ENCODE results near the gene USP31.

The USP31 gene, protein sequence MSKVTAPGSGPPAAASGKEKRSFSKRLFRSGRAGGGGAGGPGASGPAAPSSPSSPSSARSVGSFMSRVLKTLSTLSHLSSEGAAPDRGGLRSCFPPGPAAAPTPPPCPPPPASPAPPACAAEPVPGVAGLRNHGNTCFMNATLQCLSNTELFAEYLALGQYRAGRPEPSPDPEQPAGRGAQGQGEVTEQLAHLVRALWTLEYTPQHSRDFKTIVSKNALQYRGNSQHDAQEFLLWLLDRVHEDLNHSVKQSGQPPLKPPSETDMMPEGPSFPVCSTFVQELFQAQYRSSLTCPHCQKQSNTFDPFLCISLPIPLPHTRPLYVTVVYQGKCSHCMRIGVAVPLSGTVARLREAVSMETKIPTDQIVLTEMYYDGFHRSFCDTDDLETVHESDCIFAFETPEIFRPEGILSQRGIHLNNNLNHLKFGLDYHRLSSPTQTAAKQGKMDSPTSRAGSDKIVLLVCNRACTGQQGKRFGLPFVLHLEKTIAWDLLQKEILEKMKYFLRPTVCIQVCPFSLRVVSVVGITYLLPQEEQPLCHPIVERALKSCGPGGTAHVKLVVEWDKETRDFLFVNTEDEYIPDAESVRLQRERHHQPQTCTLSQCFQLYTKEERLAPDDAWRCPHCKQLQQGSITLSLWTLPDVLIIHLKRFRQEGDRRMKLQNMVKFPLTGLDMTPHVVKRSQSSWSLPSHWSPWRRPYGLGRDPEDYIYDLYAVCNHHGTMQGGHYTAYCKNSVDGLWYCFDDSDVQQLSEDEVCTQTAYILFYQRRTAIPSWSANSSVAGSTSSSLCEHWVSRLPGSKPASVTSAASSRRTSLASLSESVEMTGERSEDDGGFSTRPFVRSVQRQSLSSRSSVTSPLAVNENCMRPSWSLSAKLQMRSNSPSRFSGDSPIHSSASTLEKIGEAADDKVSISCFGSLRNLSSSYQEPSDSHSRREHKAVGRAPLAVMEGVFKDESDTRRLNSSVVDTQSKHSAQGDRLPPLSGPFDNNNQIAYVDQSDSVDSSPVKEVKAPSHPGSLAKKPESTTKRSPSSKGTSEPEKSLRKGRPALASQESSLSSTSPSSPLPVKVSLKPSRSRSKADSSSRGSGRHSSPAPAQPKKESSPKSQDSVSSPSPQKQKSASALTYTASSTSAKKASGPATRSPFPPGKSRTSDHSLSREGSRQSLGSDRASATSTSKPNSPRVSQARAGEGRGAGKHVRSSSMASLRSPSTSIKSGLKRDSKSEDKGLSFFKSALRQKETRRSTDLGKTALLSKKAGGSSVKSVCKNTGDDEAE (N-terminal part only)

DNA sequence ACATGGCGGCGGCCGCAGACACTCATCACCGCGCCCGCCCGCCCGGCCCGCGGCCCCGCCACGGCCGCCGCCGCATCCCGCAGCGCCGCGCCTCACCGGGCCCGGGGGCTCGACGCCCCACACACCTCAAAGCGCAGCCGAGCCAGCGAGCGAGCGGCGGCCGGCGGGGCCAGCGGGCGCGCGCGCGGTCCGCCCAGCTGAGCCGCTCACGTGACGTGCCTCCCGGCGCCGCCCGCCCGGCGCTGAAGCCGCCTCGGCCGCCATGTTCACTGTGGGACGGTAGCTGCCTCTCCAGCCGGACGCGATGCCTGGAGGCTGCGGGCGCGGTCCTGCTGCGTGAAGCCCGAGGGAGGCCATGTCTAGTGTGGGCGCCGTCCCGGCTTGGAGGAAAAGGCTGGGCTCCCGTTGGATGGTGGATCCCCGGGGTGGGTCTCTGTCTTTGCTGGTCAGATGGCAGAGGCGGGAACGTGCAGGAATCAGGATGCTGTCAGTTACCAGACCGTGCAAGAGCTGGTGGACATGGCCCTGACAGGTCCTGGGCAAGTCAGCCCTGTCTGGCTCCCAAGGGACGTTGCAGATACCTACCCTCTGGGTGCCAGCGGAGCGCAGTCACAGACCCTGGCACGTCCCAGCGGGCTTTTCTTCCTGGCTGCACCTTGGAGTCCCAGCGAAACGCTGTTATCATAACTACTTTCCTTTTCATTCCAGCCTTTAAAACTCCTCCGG lies at the start of gene USP31:
TSS of gene USP31 (minus strand) at position 186 of the 726 bp plus-strand sequence. CDS start at position 4, 182 bp downstream.
- DNase-seq (ENCODE audit: low read depth, low spot score), result peak; percentile 95

DNA sequence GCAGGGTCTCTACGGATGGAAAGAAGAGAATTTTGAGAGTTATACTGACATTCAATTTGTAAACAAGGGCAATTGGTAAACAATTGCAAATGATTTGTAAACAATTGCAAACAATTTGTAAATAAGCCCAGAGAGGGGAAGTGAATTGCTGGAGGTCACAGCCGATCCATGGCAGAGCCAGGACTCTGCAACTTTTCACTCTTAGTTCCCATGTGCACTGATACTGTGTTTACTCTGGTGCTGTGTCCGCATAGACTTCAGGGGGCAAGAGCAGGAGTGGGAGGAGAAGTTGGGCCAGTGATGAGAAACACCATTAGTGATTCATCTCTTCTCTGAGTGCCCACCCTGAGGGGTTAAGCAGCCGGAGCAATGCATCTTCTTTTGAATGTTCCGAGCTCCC lies 47.3 kb upstream of the USP31 start:
- no peak for DNase-seq (ENCODE audit: low read depth, low spot score)

DNA sequence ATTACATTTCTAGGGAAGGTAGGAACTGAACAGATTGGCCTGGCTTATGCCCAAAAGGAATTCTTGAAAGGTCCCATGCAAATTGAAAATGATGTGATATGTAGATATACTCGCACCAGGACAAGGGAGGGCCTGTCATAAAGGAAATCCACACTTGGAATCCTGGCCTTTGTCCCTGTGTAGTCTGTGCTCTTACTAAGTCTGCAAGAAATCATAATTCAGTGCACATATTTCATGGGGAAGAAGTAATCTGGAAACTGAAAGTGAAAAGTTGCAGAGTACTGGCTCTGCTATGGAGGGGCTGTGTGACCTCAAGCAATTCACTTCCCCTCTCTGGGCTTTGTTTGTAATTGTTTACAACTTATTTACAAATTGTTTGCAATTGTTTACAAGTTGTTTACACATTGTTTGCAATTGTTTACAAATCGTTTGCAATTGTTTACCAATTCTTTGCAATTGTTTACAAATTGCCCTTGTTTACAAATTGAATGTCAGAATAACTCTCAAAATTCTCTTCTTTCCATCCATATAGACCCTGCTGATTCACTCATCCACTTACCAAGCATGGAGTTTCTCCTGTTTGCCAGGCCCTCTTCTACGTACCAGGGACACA lies 46.2 kb upstream of the USP31 start:
- no peak for DNase-seq (ENCODE audit: low read depth, low spot score)

DNA sequence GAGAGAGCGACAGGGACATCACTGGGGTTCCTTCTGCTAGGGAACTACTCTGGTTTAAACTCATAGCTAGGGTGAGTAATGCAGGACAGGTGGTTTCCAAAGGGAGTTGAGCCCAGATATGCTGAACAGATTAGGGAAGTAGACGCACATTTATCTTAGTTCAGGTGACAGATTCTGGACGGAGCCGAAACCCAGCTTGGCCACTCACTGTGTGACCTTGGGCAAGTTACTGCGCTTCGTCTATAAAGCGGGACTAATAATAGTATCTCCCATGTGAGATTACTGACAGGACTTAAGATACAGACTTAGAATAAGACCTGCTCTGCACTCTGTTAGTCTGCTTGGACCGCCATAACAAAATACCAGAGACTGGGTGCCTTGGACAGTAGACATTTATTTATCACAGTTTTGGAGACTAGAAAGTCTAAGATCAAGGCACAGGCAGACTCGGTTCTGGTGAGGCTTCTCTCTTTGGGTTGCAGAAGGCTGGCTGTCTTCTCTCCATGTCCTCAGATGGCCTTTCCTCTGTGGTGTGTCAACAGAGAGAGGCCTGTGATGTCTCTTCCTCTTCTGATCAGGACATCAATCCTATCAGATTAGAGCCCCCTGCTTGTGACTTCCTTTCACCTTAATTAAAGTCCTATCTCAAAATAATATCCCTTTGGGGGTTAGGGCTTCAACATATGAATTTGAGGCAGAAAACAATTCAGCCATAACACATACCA lies 45.4 kb upstream of the USP31 start:
- DNase-seq (ENCODE audit: low read depth, low spot score), result no peak

DNA sequence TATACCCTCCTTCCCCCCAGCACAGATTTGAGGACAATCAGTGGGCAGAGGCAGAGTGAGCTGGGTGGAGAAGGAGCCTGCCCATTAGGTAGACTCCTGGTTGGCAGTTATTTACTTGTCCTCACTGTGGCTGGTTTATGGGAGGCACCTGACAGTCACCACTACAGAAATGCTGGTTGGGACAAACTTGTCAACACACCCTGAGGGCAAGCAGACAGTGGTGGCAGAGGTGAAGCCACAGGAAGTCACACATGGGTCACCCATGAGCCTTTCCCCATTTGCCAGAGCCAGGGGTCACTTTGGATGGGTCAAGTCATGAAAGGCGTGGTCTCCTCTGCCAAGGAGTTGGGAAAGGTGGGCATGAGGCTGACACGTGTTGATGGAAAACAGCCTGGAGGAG lies 39.7 kb upstream of the USP31 start:
- DNase-seq (ENCODE audit: low read depth, low spot score), result no peak

DNA sequence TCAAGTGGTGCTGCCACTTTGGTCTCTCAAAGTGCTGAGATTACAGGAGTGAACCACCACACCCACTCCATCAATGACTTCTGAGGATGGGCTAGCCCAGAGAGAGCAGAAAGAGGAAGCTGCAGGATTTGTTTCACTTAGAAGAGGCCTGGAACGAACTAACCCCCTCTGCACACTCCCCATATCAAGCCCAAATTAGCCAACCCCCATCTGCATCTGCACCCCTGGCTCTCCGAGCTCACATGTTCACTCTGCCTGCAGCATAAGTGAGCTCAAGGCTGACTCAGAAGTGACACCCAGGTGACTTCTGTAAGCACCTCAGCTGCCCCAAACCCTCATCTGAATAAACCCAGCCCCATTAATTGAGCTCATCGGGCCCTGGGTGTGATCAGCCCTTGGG lies 38.1 kb upstream of the USP31 start:
- DNase-seq (ENCODE audit: low read depth, low spot score), result no peak

DNA sequence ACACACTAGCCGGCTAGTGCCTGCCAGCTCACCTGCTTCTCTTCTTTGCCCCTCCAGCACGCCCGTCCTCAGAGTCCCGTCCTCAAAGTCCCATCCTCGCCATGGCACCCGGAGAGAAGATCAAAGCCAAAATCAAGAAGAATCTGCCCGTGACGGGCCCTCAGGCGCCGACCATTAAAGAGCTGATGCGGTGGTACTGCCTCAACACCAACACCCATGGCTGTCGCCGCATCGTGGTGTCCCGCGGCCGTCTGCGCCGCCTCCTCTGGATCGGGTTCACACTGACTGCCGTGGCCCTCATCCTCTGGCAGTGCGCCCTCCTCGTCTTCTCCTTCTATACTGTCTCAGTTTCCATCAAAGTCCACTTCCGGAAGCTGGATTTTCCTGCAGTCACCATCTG lies 36.9 kb upstream of the USP31 start:
- DNase-seq (ENCODE audit: low read depth, low spot score), result peak; percentile 54

DNA sequence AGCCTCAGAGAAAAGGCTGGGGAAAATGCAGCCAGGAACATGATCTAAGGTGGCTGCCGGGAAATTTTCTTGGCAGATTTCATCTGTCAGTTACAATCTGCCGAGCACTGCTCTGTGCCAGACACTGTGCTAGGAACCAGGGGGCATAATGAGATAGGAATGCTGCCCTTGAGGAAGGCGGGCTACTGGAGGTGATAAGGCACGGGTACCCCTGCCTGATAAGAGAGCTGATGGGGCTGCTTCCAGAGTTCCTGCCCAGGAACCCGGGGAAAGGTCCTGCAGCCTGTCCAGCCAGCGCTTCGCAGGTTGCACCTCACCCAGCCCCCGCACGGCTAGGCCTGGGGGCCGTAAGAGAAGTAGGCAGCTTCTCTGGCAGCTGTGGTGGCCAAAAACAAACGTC lies 36.4 kb upstream of the USP31 start:
- DNase-seq (ENCODE audit: low read depth, low spot score), result no peak

DNA sequence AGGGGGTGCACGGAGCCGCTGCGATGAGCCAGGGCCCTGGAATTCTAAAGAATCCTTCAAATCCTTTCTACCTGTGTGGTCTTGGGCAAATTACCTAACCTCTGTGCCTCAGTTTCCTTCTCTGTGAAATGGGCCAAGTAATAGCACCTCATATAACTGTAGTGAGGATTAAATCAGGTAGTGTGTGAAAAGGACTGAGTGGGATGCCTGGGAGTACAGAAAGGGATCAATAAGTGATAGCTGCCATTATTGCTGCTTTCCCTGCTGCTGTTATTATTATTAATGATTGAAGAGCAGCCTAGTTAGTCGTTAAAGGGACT lies 34.3 kb upstream of the USP31 start:
- DNase-seq (ENCODE audit: low read depth, low spot score), result no peak

DNA sequence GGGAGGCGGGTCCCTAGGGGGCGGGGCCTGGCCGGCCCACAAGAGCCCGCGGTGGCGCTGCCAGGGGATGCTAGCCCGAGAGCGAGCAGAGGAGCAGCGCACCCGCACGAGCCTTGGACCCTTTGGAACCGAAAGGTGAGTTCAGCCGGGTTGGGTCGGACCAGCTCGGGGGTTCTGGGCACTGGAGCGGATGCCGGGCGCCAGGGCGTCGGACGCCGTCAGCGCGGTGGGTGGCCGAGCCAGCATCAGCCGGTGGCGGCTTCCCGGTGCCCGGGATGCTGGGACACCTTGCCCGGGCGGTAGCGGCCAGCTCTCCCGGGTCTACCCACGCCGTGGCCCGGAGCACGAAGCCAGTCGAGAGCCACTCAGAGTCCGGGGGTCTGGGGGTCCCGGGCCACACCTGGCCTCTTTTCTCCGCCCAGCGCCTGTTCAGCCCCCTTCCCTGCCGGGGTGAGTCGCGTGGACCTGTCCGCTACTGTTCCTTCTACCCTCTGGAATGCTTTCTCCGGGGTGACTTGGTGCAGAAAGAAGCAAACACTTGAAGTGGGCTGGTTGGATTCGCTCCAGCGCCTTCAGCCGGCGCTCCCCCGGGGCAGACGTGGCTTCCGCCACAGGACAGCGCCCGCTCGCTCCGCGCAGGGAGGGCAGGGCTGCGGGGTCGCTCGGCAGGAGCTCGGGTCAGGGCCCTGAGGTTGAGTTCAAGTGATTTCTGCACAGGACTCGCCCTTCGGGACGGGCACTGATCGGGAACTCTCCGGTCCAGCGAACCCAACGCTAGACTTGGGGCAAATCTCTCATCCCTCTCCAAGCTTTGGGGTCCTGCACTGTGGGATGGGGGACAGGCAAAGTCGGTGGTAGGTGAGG lies 33.7 kb upstream of the USP31 start, which contains the start of gene SCNN1G:
TSS of gene SCNN1G (plus strand) at position 67 of the 864 bp plus-strand sequence. CDS start 3,527 bp downstream, outside the sequence.
- DNase-seq (ENCODE audit: low read depth, low spot score), result no peak

DNA sequence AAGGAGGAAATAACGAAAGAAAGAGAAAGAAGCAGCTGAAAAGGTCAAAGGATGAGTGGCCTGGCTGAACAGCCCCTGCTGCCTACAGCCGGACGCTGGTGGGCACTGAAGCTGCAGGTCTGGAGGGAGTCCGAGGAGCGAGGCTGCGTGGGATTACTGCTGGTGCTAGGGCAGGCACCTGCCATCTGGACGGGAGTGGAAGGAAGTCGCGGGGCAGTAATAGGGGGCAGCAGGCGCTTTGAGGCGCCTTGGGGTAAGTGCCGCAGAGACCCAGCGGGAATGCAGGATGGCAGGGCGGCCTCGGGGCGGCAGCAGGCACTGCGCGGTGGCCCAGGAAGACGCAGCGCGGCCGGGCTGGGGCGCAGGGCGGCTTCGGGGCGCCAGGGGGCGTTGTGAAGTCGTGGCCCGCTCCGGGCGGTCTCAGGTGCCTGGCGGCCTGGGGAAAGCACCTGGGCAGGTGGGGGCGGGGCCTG lies 33.0 kb upstream of the USP31 start:
- peak; percentile 93 for DNase-seq (ENCODE audit: low read depth, low spot score)

DNA sequence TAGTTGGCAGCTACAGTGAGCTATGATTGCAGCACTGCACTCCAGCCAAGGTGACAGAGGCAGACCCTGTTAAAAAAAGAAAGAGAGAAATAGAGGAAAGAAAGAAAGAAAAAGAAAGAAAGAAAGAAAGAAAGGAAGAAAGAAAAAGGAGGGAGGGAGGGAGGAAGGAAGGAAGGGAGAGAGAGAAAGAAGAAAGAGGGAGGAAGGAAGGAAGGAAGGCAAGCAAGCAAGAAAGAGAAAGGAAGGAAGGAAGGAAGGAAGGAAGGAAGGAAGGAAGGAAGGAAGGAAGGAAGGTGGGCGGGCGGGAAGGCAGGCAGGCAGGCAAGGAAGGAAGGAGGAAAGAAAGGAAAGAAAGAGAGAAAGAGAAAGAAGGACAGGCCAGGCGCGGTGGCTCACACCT lies 32.3 kb upstream of the USP31 start:
- DNase-seq (ENCODE audit: low read depth, low spot score), result no peak

DNA sequence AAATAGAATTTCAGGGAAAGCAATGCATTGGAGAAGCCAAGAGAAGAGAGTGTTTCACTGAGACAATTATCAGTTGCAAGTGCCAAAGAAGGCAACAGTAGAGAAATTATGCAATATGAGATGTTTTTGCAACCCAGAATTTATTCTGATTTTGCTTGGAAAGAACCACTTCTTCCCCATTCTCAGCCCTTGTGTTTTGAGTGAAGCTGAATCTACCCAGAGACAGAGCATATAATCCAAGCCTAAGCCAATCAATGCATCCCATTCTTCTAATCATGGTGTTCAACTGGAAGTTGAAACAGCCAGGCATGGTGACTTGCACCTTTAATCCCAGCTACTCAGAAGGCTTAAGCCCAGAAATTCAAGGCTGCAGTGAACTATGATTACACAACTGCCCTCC lies 26.4 kb upstream of the USP31 start:
- no peak for DNase-seq (ENCODE audit: low read depth, low spot score)

DNA sequence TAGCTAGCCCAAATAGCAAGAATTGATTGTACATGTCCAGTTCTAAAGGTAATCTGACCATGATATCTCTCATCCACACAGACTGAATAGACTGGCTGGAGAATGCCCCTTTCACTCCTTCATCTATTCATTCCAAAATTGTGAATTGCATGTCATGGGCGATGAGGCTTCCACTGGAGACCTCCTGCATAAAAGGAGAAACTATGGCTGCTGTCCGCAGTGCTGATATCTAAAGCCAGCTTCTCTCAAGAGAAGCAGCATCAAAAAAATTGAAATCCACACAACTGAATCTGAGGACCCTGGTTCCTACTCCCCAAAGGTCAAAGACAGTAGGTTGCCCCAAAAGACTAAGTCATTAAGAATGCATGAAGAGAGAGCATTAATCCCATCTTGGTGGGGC lies 25.4 kb upstream of the USP31 start:
- no peak for DNase-seq (ENCODE audit: low read depth, low spot score)

DNA sequence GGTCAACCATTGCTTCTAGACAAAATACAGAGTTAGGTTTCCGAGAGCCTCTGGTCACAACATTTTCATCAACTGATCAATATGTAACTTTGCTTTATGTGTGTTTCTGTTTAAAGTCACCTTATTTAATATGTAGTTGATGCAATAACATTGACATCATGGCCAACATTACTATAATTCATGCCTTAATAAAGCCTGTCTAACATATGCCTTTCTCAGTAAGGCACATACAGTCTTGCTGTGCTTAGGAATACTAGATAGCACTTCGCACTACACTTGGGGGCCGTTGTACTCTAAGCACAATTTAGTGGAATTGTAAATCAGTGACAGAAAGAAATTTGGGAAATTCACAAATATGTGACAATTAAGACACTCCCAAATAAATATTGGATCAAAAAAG lies 23.7 kb upstream of the USP31 start:
- DNase-seq (ENCODE audit: low read depth, low spot score), result no peak

DNA sequence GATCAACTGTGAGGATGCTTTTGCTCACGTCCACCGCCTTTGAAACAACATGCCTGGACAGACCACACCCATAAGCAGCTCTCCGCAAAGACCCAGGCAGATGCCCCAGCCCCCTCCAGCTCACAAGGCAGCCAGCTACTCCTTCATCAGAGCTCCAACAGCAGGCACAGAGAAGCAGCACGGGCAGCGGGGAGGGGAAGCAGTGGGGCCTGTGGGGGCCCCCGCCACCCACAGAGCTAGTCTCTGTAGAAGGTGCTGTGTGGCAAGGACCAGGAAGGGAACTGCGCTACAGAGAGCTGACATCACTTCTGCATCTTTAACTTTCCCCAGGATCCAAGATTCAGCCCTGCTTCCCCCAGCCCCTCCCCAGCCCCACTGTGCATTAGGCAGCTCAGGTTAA lies 23.3 kb upstream of the USP31 start:
- no peak for DNase-seq (ENCODE audit: low read depth, low spot score)

DNA sequence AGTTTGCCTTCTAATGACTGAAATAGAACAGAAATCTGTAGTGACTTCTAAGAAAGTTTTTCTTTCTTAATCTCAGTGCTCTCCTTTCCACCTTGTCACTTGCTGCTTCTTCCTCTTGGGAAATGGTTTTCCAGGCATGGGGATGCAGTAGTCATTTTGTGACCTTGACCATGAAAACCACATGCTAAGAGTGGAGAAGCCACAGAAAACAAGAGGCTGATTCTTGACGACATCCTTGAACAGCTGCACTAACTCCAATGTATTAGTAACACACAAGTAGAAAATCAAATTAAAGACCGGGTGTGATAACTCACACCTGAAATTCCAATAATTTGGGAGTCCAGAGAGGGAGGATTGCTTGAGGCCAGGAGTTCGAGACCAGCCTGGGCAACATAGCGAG lies 15.5 kb upstream of the USP31 start:
- DNase-seq (ENCODE audit: low read depth, low spot score), result no peak

DNA sequence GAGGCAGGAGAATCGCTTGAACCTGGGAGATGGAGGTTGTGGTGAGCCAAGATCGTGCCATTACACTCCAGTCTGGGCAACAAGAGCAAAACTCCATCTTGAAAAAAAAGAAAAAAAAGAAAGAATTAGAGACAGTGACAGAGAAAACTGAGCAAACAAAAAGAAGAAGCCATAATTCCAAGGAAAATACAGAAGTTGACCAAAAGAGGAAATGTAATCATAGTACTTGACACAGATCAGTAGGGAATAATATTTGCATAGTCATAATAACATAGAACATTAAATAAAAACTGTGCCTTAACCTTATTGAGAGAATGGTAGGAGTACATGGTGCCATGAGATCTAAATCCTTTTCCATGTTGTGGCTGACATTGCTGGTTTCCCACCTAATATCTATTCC lies 14.7 kb upstream of the USP31 start:
- DNase-seq (ENCODE audit: low read depth, low spot score), result no peak

DNA sequence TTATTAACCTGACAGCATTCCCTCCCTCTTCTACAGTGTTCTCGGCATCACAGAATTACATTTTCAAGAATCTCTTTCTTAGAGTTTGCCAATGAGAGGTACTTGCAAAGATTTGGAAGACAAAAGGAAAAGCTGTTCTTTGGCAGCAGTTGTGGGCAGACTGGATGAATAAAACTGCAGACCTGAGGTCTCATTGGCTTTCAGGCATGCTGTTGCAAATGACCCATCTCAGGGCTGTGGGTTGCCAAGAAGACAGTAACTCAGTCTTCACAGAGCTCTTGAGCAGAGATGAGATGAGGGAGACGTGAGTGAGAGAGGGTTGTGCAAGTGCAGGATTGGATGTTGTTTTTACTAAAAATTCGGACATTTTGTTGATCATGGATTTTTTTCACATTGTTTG lies 11.3 kb upstream of the USP31 start:
- no peak for DNase-seq (ENCODE audit: low read depth, low spot score)

All from ELF-1 (cell line).